SK-N-MC (cell line): ENCODE results near the gene PCDHGC3.

Source experiments
- EZH2 ChIP-seq: fragments of 200-600 bp; sonication (generic); IDR thresholded peaks from one replicate; pipeline ENCODE4 v1.6.1; 2017; ENCODE audit warnings: antibody characterized with exemption
- POLR2AphosphoS5 ChIP-seq: IDR thresholded peaks from 2 replicates; pipeline ENCODE4 v1.6.1; 2012; ENCODE audit warnings: mild to moderate bottlenecking, low read depth, low read length, borderline replicate concordance

GRCh38 chr5:141484310-141484640 is 8.5 kb downstream of the PCDHGC3 start:
- no peak for TF ChIP-seq POLR2AphosphoS5
- TF ChIP-seq EZH2: no peak
